ENCODE results near the gene CLEC4M. TPM values are rescaled to one million over a fixed set of nuclear protein-coding genes. Genes with fewer than 3 reads are reported as not detected.

The CLEC4M gene
- total RNA-seq, 1 experiment from 2014 or later, result not detected

DNA sequence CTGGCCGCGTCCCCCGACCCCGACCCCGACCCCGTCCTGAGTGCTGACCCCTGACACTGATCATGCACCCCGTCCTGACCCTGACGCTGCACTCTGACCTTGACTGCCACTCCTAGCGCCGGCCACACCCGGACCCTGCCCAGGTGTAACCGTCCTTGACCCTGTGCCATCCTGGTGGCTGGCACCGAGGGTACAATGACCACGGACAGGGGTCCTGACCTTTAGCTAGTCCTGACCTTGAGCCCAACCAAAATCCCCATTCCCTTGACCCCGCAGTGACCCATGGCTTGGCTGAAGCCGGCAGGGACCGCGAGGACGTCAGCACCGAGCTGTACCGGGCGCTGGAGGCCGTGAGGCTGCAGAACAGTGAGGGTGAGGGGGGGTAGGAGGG, 25.9 kb downstream of the CLEC4M start:
- intact Hi-C loops (cut with micrococcal nuclease), result no loop called here
- ChIA-PET POLR2A (ENCODE audit: unreplicated experiment) (no interaction called here), CTCF (interaction anchor here (0.6 kb wide), 1 partner anchor 390 kb away, joined by 6 read pairs; no protein-coding TSS in a partner anchor)
- no TSS peak for BruUV-seq (replicated peaks)
- Histone ChIP-seq H3K9me3 (ENCODE audit: low read length) (no peaks in the 10 kb centered on the region), H3K9ac (ENCODE audit: low read length) (no peak overlapping the region), H4K20me1 (ENCODE audit: low read length) (no peaks in the 10 kb centered on the region), H3F3A (ENCODE audit: low read length, unreplicated experiment) (no peaks in the 10 kb centered on the region), H3K27me3 (ENCODE audit: low read length) (peaks cover 6% of the 10 kb centered on the region; the same call in 1 of the 2 replicates), H3K36me3 (ENCODE audit: low read depth, low read length) (no peaks in the 10 kb centered on the region), H3K4me2 (ENCODE audit: low read length) (no peak overlapping the region), H3K27ac (ENCODE audit: low read length) (no peak overlapping the region), H3K79me2 (ENCODE audit: low read length) (no peaks in the 10 kb centered on the region), H2AFZ (ENCODE audit: low read length) (no peak overlapping the region), H3K4me1 (ENCODE audit: insufficient read depth, low read length) (peaks cover 13% of the 10 kb centered on the region), H3K4me3 (ENCODE audit: low read length) (no peak overlapping the region), H3K9me2 (replicated peaks; ENCODE audit: low read length) (no peaks in the 10 kb centered on the region)
- DNase-seq (no peak), ATAC-seq (no peak)
- TF ChIP-seq EZH2 (IDR thresholded peaks at IDR 0.05; ENCODE audit: low read length, unreplicated experiment), result no peak
- TF ChIP-seq EZH2phosphoT487 (IDR thresholded peaks at IDR 0.05; ENCODE audit: borderline replicate concordance, low read length), result no peak
- TF ChIP-seq CTCF (conservative IDR thresholded peaks at IDR 0.05; ENCODE audit: low read depth, low read length), result no peak

DNA sequence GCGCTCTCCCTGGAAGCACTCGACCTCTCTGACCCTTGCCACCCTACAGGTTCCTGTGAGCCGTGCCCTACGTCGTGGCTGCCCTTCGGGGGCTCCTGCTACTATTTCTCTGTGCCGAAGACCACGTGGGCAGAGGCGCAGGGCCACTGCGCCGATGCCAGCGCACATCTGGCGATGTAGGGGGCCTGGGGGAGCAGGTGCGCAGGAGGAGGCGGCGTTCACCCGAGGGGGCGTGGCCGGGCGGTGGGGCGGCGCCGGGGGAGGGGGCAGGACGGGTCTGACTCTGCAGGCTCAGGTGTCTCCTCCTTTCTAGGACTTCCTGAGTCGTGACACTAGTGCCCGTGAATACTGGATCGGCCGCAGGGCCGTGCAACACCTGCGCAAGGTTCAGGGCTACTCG, 26.4 kb downstream of the CLEC4M start:
- BruUV-seq (replicated peaks), result no TSS peak
- peak overlapping the region; percentile 55 for H3K4me2 ChIP-seq (ENCODE audit: low read length)
- POLR2A ChIA-PET (ENCODE audit: unreplicated experiment), result no interaction called here

GRCh38 chr19:7790416-7790815, 27.4 kb downstream of the CLEC4M start:
- no peaks in the 10 kb centered on the region for H3K36me3 ChIP-seq (ENCODE audit: low read depth, low read length)
- no peaks in the 10 kb centered on the region for H3K9me2 ChIP-seq (replicated peaks; ENCODE audit: low read length)
- peaks cover 12% of the 10 kb centered on the region for H3K4me1 ChIP-seq (ENCODE audit: insufficient read depth, low read length)
- intact Hi-C loops (cut with micrococcal nuclease), result no loop called here
- H3K79me2 ChIP-seq (ENCODE audit: low read length), result no peaks in the 10 kb centered on the region
- H3F3A ChIP-seq (ENCODE audit: low read length, unreplicated experiment), result no peaks in the 10 kb centered on the region
- H2AFZ ChIP-seq (ENCODE audit: low read length), result no peak overlapping the region
- no peak for DNase-seq
- TF ChIP-seq CTCF (conservative IDR thresholded peaks at IDR 0.05; ENCODE audit: low read depth, low read length) (no peak), EZH2 (IDR thresholded peaks at IDR 0.05; ENCODE audit: low read length, unreplicated experiment) (no peak), EZH2phosphoT487 (IDR thresholded peaks at IDR 0.05; ENCODE audit: borderline replicate concordance, low read length) (no peak)
- peaks cover 6% of the 10 kb centered on the region; the same call in 1 of the 2 replicates for H3K27me3 ChIP-seq (ENCODE audit: low read length)
- H3K9ac ChIP-seq (ENCODE audit: low read length), result no peak overlapping the region
- H3K4me3 ChIP-seq (ENCODE audit: low read length), result no peak overlapping the region
- CTCF ChIA-PET, result no interaction called here
- H3K4me2 ChIP-seq (ENCODE audit: low read length), result no peak overlapping the region
- H3K27ac ChIP-seq (ENCODE audit: low read length), result no peak overlapping the region
- BruUV-seq (replicated peaks), result no TSS peak
- no peaks in the 10 kb centered on the region for H3K9me3 ChIP-seq (ENCODE audit: low read length)
- no peaks in the 10 kb centered on the region for H4K20me1 ChIP-seq (ENCODE audit: low read length)
- POLR2A ChIA-PET (ENCODE audit: unreplicated experiment), result no interaction called here
- ATAC-seq, result no peak

More for the DNA sequence above, 26.4 kb downstream of the CLEC4M start:
- Histone ChIP-seq H3K9ac (ENCODE audit: low read length) (no peak overlapping the region), H4K20me1 (ENCODE audit: low read length) (no peaks in the 10 kb centered on the region), H3K27me3 (ENCODE audit: low read length) (peaks cover 6% of the 10 kb centered on the region; the same call in 1 of the 2 replicates), H3F3A (ENCODE audit: low read length, unreplicated experiment) (no peaks in the 10 kb centered on the region), H2AFZ (ENCODE audit: low read length) (no peak overlapping the region), H3K36me3 (ENCODE audit: low read depth, low read length) (no peaks in the 10 kb centered on the region), H3K4me3 (ENCODE audit: low read length) (peak overlapping the region; percentile 39; the same call in 1 of the 2 replicates), H3K4me1 (ENCODE audit: insufficient read depth, low read length) (peaks cover 11% of the 10 kb centered on the region), H3K9me3 (ENCODE audit: low read length) (no peaks in the 10 kb centered on the region), H3K79me2 (ENCODE audit: low read length) (no peaks in the 10 kb centered on the region), H3K9me2 (replicated peaks; ENCODE audit: low read length) (no peaks in the 10 kb centered on the region), H3K27ac (ENCODE audit: low read length) (no peak overlapping the region)
- intact Hi-C loops (cut with micrococcal nuclease), result no loop called here
- CTCF ChIA-PET, result no interaction called here
- TF ChIP-seq EZH2 (IDR thresholded peaks at IDR 0.05; ENCODE audit: low read length, unreplicated experiment), result no peak
- TF ChIP-seq EZH2phosphoT487 (IDR thresholded peaks at IDR 0.05; ENCODE audit: borderline replicate concordance, low read length), result no peak
- ATAC-seq (peak; percentile 50), DNase-seq (no peak)

Data from PC-3 (cell line).